Panc1 (cell line): ENCODE measurements around the gene NAA11.

ENCODE experiments used
- CTCF ChIP-seq: fragments of 450-650 bp; IDR thresholded peaks from 2 replicates; pipeline ENCODE4 v1.5.1; 2017; ENCODE audit warnings: mild to moderate bottlenecking
- POLR2AphosphoS5 ChIP-seq: IDR thresholded peaks from 2 replicates; pipeline ENCODE4 v1.6.1; 2012; ENCODE audit warnings: mild to moderate bottlenecking, low read depth, low read length, moderate library complexity
- SIN3A ChIP-seq: IDR thresholded peaks from 2 replicates; pipeline ENCODE4 v1.6.1; 2012; ENCODE audit warnings: low read depth, mild to moderate bottlenecking, low read length, moderate library complexity, borderline replicate concordance; ENCODE audit not compliant: insufficient read depth
- TF ChIP-seq, protein P1 (sequence below), 2 experiments: IDR thresholded peaks; 2 replicates each; pipeline ENCODE4 v1.6.1; 2011 to 2012; ENCODE audit warnings: low read depth in 2 of 2, control low read depth in 1 of 2, low read length in 1 of 2, mild to moderate bottlenecking in 1 of 2, moderate library complexity in 1 of 2; ENCODE audit not compliant: insufficient read depth in 1 of 2

DNA sequence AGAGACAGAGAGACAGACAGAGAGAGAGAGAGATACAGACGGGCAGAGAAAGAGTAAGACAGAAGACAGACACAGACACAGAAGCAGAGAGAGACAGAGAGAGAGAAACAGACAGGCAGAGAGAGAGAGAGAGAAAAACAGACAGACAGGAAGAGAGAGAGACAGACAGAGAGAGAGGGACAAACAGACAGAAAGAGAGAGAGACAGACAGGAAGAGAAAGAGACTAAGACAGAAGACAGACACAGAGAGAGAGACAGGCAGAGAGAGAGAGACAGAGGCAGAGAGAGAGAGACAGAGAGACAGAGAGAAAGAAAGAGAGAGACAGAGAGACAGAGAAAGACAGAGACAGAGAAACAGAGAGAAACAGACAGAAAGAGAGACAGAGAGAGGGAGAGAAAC is 27.2 kb upstream of the NAA11 start:
- no peak for TF ChIP-seq CTCF
- TF ChIP-seq, protein P1, sequence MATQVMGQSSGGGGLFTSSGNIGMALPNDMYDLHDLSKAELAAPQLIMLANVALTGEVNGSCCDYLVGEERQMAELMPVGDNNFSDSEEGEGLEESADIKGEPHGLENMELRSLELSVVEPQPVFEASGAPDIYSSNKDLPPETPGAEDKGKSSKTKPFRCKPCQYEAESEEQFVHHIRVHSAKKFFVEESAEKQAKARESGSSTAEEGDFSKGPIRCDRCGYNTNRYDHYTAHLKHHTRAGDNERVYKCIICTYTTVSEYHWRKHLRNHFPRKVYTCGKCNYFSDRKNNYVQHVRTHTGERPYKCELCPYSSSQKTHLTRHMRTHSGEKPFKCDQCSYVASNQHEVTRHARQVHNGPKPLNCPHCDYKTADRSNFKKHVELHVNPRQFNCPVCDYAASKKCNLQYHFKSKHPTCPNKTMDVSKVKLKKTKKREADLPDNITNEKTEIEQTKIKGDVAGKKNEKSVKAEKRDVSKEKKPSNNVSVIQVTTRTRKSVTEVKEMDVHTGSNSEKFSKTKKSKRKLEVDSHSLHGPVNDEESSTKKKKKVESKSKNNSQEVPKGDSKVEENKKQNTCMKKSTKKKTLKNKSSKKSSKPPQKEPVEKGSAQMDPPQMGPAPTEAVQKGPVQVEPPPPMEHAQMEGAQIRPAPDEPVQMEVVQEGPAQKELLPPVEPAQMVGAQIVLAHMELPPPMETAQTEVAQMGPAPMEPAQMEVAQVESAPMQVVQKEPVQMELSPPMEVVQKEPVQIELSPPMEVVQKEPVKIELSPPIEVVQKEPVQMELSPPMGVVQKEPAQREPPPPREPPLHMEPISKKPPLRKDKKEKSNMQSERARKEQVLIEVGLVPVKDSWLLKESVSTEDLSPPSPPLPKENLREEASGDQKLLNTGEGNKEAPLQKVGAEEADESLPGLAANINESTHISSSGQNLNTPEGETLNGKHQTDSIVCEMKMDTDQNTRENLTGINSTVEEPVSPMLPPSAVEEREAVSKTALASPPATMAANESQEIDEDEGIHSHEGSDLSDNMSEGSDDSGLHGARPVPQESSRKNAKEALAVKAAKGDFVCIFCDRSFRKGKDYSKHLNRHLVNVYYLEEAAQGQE (IDR thresholded peaks at IDR 0.05; ENCODE audit: insufficient read depth in 1 of 2, low read depth in 2 of 2, low read length in 1 of 2) = no peak
- TF ChIP-seq SIN3A = no peak
- TF ChIP-seq POLR2AphosphoS5 = no peak
